Hepatocyte (in vitro differentiated cells): ENCODE measurements around the gene ITGB2.

Source experiments
- CTCF ChIP-seq: fragments of 200-600 bp; sonication (generic); IDR thresholded peaks from 2 replicates; pipeline ENCODE4 v1.5.1; 2016; ENCODE audit warnings: antibody characterized with exemption, mild to moderate bottlenecking; ENCODE audit not compliant: poor library complexity
- EZH2phosphoT487 ChIP-seq: fragments of 200-600 bp; sonication (generic); IDR thresholded peaks from one replicate; pipeline ENCODE4 v1.6.1; 2018; ENCODE audit warnings: antibody characterized with exemption, mild to moderate bottlenecking, low read depth, moderate library complexity; ENCODE audit not compliant: unreplicated experiment, severe bottlenecking

GRCh38 chr21:44899768-44900558 lies 20.7 kb downstream of the ITGB2 start:
- no peak for TF ChIP-seq CTCF
- no peak for TF ChIP-seq EZH2phosphoT487
